Stimulated activated CD4-positive, alpha-beta T cell treated with anti-CD3 and anti-CD28 coated beads, Interleukin-1b, Interleukin-23, amount 100 ng/mL, for 4 hours (primary cell): ENCODE results near the gene SLC22A13.
"Not testable (repeated sequence)": the region's sequence is repeated elsewhere in the genome, so short reads cannot be mapped to it uniquely, and the experiment has no call there.

ENCODE experiments used
- DNase-seq, 2 donors: peaks; one replicate each; pipeline ENCODE4 v3.0.0-alpha.2; 2020; ENCODE audit warnings: low read depth in 2 of 2

Gene SLC22A13, protein sequence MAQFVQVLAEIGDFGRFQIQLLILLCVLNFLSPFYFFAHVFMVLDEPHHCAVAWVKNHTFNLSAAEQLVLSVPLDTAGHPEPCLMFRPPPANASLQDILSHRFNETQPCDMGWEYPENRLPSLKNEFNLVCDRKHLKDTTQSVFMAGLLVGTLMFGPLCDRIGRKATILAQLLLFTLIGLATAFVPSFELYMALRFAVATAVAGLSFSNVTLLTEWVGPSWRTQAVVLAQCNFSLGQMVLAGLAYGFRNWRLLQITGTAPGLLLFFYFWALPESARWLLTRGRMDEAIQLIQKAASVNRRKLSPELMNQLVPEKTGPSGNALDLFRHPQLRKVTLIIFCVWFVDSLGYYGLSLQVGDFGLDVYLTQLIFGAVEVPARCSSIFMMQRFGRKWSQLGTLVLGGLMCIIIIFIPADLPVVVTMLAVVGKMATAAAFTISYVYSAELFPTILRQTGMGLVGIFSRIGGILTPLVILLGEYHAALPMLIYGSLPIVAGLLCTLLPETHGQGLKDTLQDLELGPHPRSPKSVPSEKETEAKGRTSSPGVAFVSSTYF

DNA sequence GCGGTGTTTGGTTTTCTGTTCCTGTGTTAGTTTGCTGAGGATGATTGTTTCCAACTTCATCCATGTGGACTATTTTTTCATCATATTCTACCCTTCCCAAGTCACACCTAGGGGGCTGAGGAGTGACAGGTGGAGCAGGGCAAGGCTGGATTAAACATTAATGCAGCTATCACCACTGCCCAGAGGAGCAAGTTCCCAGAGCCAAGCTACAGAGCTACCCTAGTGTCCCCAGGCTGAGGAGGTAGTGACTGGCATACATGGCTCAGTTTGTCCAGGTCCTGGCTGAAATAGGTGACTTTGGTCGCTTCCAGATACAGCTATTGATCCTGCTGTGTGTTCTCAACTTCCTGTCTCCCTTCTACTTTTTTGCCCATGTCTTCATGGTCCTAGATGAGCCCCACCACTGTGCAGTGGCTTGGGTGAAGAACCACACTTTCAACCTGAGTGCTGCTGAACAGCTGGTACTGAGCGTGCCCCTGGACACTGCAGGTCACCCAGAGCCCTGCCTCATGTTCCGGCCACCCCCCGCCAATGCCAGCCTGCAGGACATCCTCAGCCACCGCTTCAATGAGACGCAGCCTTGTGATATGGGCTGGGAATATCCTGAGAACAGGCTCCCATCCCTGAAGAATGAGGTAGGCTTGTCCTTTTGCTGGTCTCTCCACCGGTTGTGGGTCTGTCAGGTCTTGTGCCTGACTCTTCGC, at the start of gene SLC22A13:
SLC22A13 (plus strand) TSS at position 209 of the 704 bp plus-strand sequence; CDS start at position 258, 49 bp downstream.
- no peak for DNase-seq

DNA sequence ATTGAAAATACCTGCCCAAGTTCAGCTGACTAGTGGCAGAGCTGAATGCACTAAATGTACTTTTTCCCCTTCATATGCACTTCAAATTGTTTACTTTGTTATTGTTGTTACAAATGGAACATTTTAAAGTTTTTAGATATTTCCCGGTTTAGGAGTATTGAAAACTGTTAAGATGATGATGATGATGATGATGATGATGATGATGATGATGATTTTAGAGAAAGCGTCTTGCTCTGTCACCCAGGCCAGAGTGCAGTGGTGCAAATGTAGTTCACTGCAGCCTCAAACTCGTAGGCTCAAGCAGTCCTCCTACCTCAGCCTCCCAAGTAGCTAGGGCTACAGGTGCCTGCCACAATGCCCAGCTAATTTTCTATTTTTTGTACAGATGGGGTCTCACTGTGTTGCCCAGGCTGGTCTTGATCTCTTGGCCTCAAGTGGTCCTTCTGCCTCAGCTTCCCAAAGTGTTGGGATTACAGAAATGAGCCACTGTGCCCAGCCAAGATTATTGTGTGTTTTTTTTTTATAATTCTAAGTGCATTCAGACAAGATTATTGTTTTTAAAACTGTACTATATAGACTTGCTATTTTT, 45.9 kb upstream of the SLC22A13 start:
- DNase-seq: no peak

DNA sequence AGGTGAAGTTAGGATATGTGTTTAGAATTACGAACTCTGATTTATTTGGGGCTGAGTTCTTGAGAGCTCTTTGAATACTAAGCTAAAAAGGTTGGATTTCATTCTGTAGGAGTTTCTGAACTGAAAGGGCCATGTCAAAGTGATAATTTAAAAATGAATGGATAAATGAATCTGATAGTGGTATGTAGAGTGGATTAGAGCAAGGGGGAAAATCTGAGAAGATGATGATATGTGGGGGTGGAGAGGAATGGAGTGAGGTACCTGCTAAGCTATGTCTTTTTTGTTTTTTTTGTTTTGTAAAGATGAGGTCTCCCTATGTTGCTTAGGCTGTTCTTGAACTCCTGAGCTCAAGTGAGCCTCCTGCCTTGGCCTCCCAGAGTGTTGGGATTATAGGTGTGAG, 44.6 kb upstream of the SLC22A13 start:
- no peak for DNase-seq

DNA sequence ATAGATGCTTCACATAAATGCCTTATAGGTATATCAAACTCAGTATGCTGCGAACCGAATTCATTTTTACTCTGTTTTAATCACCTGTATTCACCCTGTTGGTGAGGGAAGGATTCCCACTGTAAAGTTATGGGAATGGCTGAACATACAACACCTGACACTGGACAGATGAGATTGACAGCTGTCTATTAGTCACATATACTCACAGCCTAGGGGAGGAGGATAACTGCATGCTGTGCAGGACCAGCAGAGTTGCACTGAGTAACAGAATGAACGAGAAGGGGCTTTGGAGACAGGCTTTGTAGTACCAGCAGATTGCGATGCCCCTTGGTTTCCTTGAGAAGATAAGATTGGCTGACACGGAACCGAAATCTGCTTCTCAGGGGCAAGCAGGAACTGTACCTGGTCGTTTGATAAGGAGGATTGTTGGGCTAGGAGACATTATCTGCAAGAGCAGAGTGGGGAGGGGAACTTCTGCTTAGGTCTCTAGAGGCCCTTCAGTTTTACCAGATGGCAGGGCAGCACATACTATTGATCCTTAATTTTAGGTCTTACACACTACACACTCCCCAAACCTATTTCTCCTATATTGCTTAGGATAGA, 43.5 kb upstream of the SLC22A13 start:
- no peak for DNase-seq

DNA sequence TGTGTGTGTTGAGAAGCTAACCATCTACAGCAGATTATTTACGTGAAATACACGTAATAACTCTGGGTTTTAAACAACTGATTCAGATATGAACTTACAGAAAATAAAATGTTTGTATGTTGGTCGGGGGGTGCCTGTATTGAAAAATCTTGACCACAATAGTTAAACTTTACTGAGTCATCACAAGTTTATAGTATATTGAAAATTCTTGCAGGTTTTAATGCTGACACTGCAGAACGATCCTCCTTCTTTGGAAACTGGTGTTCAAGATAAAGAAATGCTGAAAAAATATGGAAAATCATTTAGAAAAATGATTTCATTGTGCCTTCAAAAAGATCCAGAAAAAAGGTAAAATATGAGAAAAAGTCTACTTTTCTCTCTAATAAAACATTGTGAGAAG, 41.3 kb upstream of the SLC22A13 start:
- no peak for DNase-seq

DNA sequence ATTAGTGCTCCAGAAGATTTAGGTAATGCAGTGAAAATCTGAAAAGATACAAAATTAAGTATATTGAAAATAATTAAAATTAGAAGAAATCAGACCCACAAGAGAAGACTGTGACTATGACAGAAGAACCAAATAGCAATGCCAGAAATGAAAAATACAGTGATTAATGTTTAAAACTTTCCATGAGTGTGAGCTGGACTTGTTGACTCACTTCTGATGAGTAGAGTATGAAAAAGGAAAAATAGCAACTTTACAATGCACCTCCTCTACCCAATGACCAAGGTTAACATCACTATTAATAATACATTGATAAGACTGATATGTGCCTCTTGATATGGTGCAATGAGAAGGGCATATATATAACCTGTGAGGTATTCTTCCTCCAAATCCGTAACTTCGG, 39.3 kb upstream of the SLC22A13 start:
- no peak for DNase-seq

DNA sequence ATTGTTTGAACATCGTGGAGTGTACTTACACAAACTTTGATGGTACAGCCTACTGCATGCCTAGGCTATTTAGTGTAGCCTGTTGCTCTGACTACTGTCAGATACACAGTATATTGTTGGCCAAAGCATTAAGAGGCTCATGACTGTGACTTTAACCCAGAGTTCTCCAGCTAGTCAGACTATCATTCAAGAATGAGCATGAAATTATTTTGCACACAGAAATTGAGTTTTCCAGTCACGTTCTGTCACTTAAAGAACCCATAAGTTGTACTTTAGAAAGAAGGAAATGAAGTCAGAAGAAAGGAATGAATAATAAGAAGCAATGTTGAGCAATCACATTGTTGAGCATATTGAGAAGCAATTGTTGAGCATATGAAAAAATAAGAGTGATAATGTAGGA, 37.6 kb upstream of the SLC22A13 start:
- DNase-seq: no peak

DNA sequence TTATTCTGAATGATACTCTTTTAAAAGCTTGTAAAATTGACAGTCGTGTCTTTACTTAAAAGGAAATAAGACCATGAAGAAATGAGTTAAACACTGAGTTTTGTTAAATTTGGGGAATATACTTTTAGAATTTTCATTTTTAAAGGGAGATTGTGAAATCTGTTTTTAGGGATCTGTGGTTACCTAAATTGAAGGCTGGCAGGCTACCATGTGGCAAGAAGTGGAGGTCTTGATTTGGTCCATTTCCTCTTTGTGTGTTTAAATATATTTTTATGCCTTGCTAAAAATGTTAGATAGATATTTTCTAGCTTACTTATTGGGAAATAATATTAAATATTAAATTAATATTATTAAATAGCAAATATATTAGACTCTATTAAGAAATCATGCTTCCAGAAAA, 36.6 kb upstream of the SLC22A13 start:
- DNase-seq: no peak

DNA sequence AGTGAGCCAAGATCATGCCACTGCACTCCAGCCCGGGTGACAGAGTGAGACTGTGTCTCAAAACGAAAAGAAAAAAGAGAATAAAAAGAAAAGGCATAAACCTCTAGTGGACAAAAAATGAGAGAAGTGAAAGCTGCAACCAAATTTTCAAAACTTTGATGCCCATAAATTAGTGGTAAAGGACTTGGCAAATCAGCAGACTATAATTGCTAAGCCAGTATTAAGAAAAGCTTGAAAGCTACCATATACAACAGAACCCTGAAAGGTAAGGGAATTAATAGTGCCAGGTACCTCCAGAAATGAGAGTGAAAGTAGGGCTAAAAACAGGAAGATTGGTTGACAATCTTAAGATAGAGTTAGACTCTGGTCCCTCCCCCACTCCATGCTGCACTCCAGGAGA, 32.9 kb upstream of the SLC22A13 start:
- no peak for DNase-seq

DNA sequence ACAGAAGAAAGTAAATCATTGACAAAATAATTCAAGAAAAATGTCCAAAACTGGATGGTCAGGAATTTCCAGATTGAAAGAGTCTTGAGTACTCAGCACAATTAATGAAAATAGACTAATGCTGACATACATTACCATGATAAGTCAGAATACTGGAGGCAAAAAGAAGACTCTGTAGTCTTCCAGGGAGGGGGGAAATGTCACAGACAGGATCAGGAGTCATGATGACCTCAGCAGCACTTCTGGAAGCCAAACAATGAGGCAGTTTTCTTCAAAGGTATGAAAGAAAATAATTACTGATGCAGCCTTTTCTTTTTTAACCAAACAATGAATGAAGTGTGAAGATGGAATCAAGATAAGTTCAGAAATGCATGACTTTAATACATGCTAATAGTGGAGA, 30.1 kb upstream of the SLC22A13 start:
- DNase-seq: no peak

DNA sequence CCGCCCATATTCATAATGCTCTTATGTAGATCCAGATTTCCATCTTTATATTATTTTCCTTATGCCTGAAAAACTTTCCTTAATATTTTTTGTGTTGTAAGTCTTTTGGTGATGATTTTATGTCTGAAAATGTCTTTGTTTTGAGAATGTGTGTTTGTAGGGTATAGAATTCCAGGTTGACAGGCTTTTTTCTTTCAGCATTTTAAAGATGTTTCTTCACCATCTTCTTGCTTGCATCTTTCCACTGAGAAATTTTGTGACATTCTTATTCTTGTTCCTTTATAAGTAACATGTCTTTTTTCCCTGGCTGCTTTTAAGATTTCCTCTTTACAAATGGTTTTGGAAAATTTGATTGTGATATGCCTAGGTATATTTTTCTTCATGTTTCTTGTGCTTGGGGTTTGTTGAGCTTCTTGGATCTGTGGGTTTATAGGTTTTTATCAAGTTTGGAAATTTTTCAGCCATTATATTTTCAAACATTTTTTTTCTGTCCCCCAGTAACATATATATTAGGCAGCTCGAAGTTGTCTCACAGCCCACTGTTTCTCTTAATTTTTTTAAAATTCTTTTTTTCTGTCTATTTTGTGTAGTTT, 27.1 kb upstream of the SLC22A13 start:
- no peak for DNase-seq

DNA sequence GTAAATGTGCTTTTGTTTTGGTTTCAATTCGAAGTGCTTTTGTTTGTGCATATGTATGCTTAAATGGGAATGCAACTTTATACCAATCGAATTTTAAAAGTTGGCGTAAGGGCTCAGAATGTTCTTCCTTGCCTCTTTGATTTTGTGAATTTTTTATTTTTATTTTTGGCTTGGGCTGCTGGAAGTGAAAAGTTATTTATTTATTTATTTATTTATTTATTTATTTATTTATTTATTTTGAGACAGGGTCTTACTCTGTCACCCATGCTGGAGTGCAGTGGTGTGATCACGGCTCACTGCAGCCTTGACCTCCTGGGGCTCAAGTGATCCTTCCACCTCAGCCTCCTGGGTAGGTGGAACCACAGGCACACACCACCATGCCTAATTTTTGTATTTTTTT, 22.8 kb upstream of the SLC22A13 start:
- not testable (repeated sequence) for DNase-seq

DNA sequence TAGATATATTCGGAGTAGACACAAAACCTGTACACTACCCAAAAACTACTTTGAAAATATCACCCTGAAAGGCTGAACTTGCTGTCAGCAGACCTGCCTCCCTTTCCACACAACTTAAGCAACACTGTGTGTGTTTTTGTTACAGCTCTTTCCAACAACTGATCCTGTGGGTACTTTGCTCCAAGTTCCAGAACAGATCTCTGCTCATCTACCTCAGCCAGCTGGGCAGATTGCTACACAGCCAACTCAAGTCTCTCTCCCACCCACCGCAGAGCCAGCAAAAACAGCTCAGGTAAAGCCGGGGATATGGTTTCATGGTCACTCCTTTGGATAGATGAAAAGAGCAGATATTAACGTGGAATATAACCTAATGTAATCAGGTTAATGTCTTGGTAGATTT, 19.7 kb upstream of the SLC22A13 start:
- no peak for DNase-seq

DNA sequence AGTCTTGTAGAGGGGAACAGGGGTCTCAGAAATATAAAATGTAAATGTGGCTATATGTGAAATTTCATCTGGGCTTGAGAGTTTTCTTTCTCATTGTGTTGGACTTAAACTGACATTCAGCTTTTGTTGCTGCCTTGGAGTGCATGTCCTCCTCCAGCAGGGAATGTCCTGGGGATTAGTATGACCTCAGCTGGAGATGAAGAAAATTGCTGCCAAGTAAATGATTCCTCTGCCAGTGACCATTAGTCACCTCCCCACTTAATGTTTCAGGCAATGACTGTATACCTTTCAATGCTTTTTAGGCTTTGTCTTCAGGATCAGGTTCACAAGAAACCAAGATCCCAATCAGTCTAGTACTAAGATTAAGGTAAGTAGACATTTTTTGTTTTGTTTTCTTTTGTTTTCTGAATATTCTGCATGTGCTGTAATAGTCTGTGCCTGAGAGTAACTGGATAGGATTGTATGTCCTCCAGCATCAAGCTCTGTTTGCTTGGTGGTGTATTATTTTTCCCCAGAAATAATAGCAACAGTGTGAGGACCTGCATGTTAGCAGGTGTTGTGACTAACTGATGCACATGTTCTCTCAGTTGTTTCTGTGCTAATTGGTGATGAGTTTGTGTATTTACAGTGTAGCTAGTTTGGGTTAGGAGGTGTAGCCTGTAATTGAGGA, 18.1 kb upstream of the SLC22A13 start:
- DNase-seq: no peak

DNA sequence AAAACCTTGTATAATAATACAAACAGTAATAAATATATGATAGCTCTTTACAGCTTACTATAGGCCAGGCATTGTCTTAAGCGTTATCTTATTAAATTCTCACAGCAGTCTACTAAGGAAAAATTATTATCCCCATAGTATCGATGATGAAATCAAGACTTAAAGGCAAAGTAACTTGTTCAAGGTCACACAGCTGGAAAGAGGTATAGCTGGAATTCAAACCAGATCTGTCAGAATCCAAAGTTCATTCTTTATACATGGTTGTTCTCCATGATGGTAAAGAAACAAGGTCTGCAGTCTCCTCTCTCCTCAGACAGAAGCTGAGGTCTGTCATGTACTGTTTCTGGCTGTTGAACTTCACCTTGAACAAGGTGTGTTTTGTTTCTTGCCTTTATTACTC, 15.4 kb upstream of the SLC22A13 start:
- no peak for DNase-seq

DNA sequence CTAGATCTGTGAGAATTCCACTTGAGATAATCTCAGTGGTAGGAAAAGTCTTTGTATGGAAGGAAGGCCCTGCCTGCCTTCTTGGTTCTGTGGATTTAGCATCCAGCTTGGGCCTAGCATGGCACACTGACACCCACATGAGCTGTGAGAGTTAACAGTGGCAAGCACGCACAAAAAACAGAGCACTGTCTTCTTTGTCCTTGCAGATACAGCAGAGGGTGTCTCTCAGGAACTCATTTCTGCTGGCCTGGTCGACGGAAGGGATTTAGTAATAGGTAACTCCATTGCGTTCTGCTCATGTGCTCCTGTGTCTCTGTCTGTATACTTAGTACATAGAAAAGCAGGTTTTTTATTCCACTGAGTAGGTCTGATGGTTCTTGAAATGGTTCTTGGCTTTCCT, 14.4 kb upstream of the SLC22A13 start:
- no peak for DNase-seq

DNA sequence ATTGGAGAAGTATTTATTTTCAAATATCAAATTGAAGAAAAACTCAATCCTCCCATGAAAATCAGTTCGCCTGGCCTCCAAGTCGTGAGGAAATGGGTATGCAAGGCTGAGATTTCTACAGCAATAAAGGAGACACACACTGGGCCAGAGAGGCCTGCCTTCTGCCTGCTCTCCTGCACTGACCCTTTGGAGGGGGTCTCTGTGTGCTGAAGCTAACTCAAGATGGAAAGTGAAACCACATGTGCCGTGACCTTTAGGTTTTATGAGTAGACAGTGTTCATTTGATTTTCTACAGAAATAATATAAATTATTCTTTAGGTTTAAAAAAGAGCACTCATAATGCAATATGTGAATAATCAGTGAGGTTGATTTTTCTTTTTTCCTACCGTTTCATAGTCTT, 11.9 kb upstream of the SLC22A13 start:
- no peak for DNase-seq

DNA sequence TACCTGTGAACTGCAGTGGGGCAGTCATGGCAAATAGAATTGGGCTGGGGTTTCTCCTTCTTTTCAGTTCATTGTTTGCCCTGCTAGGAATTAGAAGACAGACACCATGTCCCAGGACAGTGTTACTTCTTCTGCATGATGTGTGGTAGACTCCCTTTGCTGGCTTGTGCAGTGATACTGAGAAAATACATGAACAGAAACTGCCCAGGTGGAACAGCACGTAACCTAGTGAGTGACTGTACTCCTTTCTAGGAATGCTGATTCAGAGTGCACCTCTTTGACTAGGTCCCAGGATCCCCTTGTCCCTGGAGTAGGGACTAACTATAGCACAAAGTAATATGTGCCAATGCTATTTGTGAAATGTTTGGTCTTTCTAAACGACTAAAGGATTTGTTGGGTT, 10.7 kb upstream of the SLC22A13 start:
- no peak for DNase-seq

DNA sequence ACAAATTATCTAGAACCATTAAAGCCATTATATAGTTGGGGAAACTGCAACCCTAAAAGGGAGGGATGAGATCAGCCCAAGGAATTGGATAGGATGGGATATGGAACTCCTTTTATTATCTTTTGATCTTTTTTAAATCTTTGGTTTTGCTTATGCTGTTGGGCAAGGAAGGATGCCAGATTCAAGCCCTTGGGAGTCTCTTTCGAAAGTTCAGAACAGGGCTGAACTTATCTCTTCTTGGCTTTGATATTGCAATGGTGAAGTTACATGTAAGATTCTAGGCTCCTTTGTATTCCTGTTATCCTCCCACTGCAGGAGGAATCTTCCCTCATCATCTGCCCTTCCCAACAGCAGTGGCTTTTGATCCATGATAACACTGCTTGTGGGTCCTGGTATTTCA, 10.0 kb upstream of the SLC22A13 start:
- no peak for DNase-seq

DNA sequence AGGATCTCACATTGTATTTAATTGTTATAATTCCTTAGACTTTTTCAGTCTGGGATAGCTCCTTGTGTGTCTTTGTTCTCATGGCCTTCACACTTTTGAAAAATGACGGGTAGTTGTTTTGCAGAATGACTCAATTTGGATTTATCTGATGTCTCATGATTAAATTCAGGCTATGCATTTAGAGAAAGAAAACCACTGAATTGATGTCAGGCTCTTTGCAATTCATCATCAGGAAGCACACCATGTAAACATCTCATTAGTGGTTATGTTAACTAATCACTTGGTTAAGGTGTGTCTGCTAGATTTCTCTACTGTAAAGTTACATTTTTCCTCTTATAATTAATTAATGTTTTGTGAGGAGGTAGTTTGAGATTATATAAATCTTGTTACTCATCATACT, 8.0 kb upstream of the SLC22A13 start:
- no peak for DNase-seq

DNA sequence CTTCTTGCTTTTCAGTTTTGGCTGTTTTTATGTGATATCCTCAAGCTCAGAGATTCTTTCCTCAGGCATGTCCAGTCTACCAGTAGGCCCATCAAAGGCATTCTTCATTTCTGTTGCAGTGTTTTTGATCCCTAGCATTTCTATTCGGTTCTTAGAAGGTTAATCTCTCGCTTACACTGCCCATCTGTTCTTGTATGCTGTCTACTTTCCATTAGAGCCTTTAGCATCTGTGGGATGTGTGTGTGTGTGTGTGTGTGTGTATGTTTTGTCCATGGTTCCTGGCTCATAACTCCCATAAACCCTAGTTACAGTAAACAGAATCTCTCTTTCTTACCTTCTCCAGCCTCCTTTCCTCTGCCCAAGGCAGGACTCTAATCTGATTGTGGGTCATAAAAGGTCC, 5.1 kb upstream of the SLC22A13 start:
- no peak for DNase-seq
